ENCODE measurements around the gene CGRRF1.

DNA sequence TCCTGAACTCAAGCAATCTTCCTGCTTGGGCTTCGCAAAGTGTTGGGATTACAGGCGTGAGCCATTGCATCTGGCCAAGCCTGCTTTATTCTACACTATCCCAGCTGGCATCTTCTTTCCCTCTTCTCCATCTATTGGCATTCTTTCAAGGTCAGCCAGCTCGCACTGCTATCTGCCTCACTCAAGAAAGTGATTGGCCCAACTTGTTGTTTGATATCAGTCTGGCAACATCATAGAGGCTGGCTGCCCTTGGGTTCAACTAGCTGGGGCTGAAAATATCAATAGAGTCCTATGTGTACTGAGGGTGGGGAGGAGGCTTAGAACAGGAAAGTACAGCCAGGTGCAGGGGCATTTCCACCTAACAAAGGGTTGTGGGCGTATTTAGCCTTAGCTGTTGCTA, 38.1 kb upstream of the CGRRF1 start:
- TF ChIP-seq, protein P1, sequence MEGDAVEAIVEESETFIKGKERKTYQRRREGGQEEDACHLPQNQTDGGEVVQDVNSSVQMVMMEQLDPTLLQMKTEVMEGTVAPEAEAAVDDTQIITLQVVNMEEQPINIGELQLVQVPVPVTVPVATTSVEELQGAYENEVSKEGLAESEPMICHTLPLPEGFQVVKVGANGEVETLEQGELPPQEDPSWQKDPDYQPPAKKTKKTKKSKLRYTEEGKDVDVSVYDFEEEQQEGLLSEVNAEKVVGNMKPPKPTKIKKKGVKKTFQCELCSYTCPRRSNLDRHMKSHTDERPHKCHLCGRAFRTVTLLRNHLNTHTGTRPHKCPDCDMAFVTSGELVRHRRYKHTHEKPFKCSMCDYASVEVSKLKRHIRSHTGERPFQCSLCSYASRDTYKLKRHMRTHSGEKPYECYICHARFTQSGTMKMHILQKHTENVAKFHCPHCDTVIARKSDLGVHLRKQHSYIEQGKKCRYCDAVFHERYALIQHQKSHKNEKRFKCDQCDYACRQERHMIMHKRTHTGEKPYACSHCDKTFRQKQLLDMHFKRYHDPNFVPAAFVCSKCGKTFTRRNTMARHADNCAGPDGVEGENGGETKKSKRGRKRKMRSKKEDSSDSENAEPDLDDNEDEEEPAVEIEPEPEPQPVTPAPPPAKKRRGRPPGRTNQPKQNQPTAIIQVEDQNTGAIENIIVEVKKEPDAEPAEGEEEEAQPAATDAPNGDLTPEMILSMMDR (IDR thresholded peaks at IDR 0.05; ENCODE audit: insufficient read depth, low read depth, low read length), result no peak
- no peak for TF ChIP-seq EZH2 (IDR thresholded peaks at IDR 0.05; ENCODE audit: insufficient read depth, low read length)

Data from astrocyte (in vitro differentiated cells and primary cell).